K562 (cell line): ENCODE measurements around the gene MRPL52. TPM values are rescaled to one million over a fixed set of nuclear protein-coding genes. Genes with fewer than 3 reads are reported as not detected.

Experiments
- AFF1 ChIP-seq, 2 experiments: fragments of 450-650 bp; IDR thresholded peaks; 2 replicates each; pipeline ENCODE4 v1.6.1; 2018; ENCODE audit warnings: mild to moderate bottlenecking in 2 of 2, low read depth in 1 of 2; ENCODE audit not compliant: partially characterized antibody in 2 of 2
- ATF4 ChIP-seq: fragments of 450-650 bp; formaldehyde crosslinking; IDR thresholded peaks from 2 replicates; pipeline ENCODE4 v1.4.0; 2022; ENCODE audit warnings: mild to moderate bottlenecking, moderate library complexity
- BCL6 ChIP-seq: fragments of 250-450 bp; sonication (Bioruptor Pico); IDR thresholded peaks from 2 replicates; pipeline ENCODE4 v1.4.0; 2020
- CBX5 ChIP-seq: IDR thresholded peaks from 2 replicates; pipeline ENCODE4 v1.6.1; 2014; ENCODE audit warnings: low read depth, borderline replicate concordance
- FOXM1 ChIP-seq, 2 experiments: fragments of 450-650 bp in 1 of 2; sonication (generic) in 1 of 2; formaldehyde crosslinking in 1 of 2; IDR thresholded peaks; 2 replicates each; pipeline versions ENCODE4 v1.6.1 to v1.9.0; 2017 to 2022; ENCODE audit warnings: low read depth in 2 of 2, mild to moderate bottlenecking in 2 of 2, missing genetic modification reagents in 1 of 2, moderate library complexity in 1 of 2
- HDAC1 ChIP-seq, 2 experiments: fragments of 450-650 bp; IDR thresholded peaks; 2 replicates each; pipeline ENCODE4 v1.6.1; 2016 to 2017; ENCODE audit warnings: inconsistent platforms in 1 of 2, mild to moderate bottlenecking in 1 of 2, moderate library complexity in 1 of 2
- HLTF ChIP-seq: fragments of 450-650 bp; IDR thresholded peaks from 2 replicates; pipeline ENCODE4 v1.6.1; 2016
- KDM5B ChIP-seq: fragments of 200-600 bp; sonication (generic); IDR thresholded peaks from 2 replicates; pipeline ENCODE4 v1.6.1; 2012; ENCODE audit warnings: low read depth, mild to moderate bottlenecking, moderate library complexity, low read length, control low read depth, inconsistent platforms; ENCODE audit not compliant: insufficient replicate concordance
- MAX ChIP-seq: sonication (generic); formaldehyde crosslinking; IDR thresholded peaks from 2 replicates; pipeline ENCODE4 v1.9.0; 2022; ENCODE audit warnings: mild to moderate bottlenecking, missing genetic modification reagents
- NFATC3 ChIP-seq: fragments of 450-650 bp; IDR thresholded peaks from 2 replicates; pipeline ENCODE4 v1.6.1; 2017; ENCODE audit warnings: mild to moderate bottlenecking
- POLR2AphosphoS2 ChIP-seq: IDR thresholded peaks from 2 replicates; pipeline ENCODE4 v1.6.1; 2012; ENCODE audit warnings: low read length, improper control_type of control experiment
- PURB ChIP-seq: sonication (generic); formaldehyde crosslinking; IDR thresholded peaks from 2 replicates; pipeline ENCODE4 v1.9.0; 2021; ENCODE audit warnings: low read depth, mild to moderate bottlenecking, missing genetic modification reagents
- RB1 ChIP-seq: fragments of 450-650 bp; IDR thresholded peaks from 2 replicates; pipeline ENCODE4 v1.6.1; 2017; ENCODE audit warnings: low read depth, mild to moderate bottlenecking
- TCFL5 ChIP-seq: fragments of 250-450 bp; sonication (Bioruptor Pico); conservative IDR thresholded peaks from 2 replicates; pipeline ENCODE4 v1.6.1; 2021; ENCODE audit warnings: mild to moderate bottlenecking, moderate library complexity, matching md5 sums
- ZFX ChIP-seq: sonication (generic); formaldehyde crosslinking; IDR thresholded peaks from 2 replicates; pipeline ENCODE4 v1.8.0; 2022; ENCODE audit warnings: mild to moderate bottlenecking, missing genetic modification reagents, moderate library complexity
- ZNF174 ChIP-seq: fragments of 250-450 bp; sonication (Bioruptor Pico); IDR thresholded peaks from 2 replicates; pipeline ENCODE4 v1.4.0; 2020; ENCODE audit warnings: mild to moderate bottlenecking
- ZNF274 ChIP-seq: IDR thresholded peaks from 2 replicates; pipeline ENCODE4 v1.6.1; 2011; ENCODE audit warnings: low read depth, mild to moderate bottlenecking, low read length, moderate library complexity, borderline replicate concordance
- ZNF384 ChIP-seq: IDR thresholded peaks from 2 replicates; pipeline ENCODE4 v1.6.1; 2012; ENCODE audit warnings: low read depth, low read length, improper control_type of control experiment
- polyA plus RNA-seq, 8 experiments: library from polyadenylated mRNA; depleted of rRNA in 4 of 8; stranded (reverse) in 5 of 8; unstranded in 3 of 8; fragments of >200 nt; fragmentation: Nextera tagmentation in 2 of 8; fragmentation: Illumina TruSeq in 1 of 8; extraction: Ambion mirVana in 2 of 8; extraction: Trizol in 1 of 8; gene quantifications; 2 replicates each; pipeline versions ENCODE4 v1.2.1 to v1.2.3, GENCODE V29; 2011 to 2014; ENCODE audit warnings: inconsistent platforms in 1 of 8, missing spikeins in 1 of 8
- total RNA-seq, 7 experiments: library from RNA; depleted of rRNA in 6 of 7; stranded (reverse); fragments of >200 nt in 6 of 7; fragmentation: Illumina TruSeq in 2 of 7; extraction: Trizol in 2 of 7; gene quantifications; 2 replicates each; pipeline versions ENCODE4 v1.2.1 to v1.2.3, GENCODE V29; 2011 to 2021; ENCODE audit warnings: low replicate concordance in 1 of 7
- TF ChIP-seq, protein P1 (sequence below): sonication (generic); formaldehyde crosslinking; IDR thresholded peaks from 2 replicates; pipeline ENCODE4 v1.8.1; 2022; ENCODE audit warnings: missing genetic modification reagents
- TF ChIP-seq, protein P2 (sequence below): sonication (generic); formaldehyde crosslinking; IDR thresholded peaks from 2 replicates; pipeline ENCODE4 v1.5.0; 2020; ENCODE audit warnings: missing genetic modification reagents

The MRPL52 gene
- total and polyA plus RNA-seq, 9 of the 15 experiments (the other 6 are each of a cell fraction or from before 2014, with no cell fraction given) = 56.5 to 213 (median 168) TPM

GRCh38 chr14:22871224-22872032 is 41.7 kb downstream of the MRPL52 start, which contains the start of gene LRP10 (continued):
- TF ChIP-seq BCL6 (no peak), HDAC1 (IDR thresholded peaks at IDR 0.05) (peak; percentile 27 to 60; a peak in 2 of 4 replicates), MAX (CRISPR knock-in tag) (peak; percentile 50; the same call in 1 of the 2 replicates), ATF4 (CRISPR knock-in tag) (0 out of 2 replicates have a peak, but pooled peaks have one; percentile 29), RB1 (peak; percentile 70), KDM5B (peak; percentile 45), PURB (CRISPR knock-in tag) (no peak), ZFX (CRISPR knock-in tag) (peak; percentile 92), ZNF384 (no peak), ZNF174 (no peak), FOXM1 (IDR thresholded peaks at IDR 0.05; ENCODE audit: low read depth) (peak; percentile 29; the same call in 1 of the 2 replicates), FOXM1 (CRISPR knock-in tag; IDR thresholded peaks at IDR 0.05; ENCODE audit: low read depth) (no peak), TCFL5 (CRISPR knock-in tag) (no peak), POLR2AphosphoS2 (0 out of 2 replicates have a peak, but pooled peaks have one; percentile 62), CBX5 (no peak), HLTF (0 out of 2 replicates have a peak, but pooled peaks have one; percentile 49), AFF1 (IDR thresholded peaks at IDR 0.05; ENCODE audit: low read depth in 1 of 2, partially characterized antibody in 2 of 2) (peak in 1 of 2 experiments; percentile 69), NFATC3 (0 out of 2 replicates have a peak, but pooled peaks have one; percentile 57), ZNF274 (no peak)
- TF ChIP-seq, protein P1, sequence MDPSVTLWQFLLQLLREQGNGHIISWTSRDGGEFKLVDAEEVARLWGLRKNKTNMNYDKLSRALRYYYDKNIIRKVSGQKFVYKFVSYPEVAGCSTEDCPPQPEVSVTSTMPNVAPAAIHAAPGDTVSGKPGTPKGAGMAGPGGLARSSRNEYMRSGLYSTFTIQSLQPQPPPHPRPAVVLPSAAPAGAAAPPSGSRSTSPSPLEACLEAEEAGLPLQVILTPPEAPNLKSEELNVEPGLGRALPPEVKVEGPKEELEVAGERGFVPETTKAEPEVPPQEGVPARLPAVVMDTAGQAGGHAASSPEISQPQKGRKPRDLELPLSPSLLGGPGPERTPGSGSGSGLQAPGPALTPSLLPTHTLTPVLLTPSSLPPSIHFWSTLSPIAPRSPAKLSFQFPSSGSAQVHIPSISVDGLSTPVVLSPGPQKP (CRISPR knock-in tag) = no peak
- TF ChIP-seq, protein P2, sequence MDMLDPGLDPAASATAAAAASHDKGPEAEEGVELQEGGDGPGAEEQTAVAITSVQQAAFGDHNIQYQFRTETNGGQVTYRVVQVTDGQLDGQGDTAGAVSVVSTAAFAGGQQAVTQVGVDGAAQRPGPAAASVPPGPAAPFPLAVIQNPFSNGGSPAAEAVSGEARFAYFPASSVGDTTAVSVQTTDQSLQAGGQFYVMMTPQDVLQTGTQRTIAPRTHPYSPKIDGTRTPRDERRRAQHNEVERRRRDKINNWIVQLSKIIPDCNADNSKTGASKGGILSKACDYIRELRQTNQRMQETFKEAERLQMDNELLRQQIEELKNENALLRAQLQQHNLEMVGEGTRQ (CRISPR knock-in tag) = no peak
